Immature natural killer cell (primary cell): Measurements from ENCODE around the gene PRDX2. TPM values are rescaled to one million over a fixed set of nuclear protein-coding genes. Genes with fewer than 3 reads are reported as not detected.

Experiments used
- DNase-seq, 3 donors: peaks; one replicate each; pipeline ENCODE4 v3.0.0; 2022; ENCODE audit warnings: mixed read lengths in 1 of 3
- H3K27ac Mint-ChIP-seq, 6 donors: one replicate each; pipeline ENCODE4 v1.8.0; 2020; ENCODE audit warnings: mixed read lengths in 6 of 6, mild to moderate bottlenecking in 5 of 6, inconsistent platforms in 4 of 6, moderate library complexity in 3 of 6
- H3K27me3 Mint-ChIP-seq, 3 donors: one replicate each; pipeline ENCODE4 v1.8.0; 2020 to 2021; ENCODE audit warnings: low read depth in 3 of 3, mild to moderate bottlenecking in 3 of 3, mixed read lengths in 3 of 3, moderate library complexity in 3 of 3, inconsistent platforms in 1 of 3
- H3K36me3 Mint-ChIP-seq, 3 donors: one replicate each; pipeline ENCODE4 v1.8.0; 2020; ENCODE audit warnings: mixed read lengths in 3 of 3, inconsistent platforms in 2 of 3, mild to moderate bottlenecking in 2 of 3
- H3K4me1 Mint-ChIP-seq, 2 donors: one replicate each; pipeline ENCODE4 v1.8.0; 2020; ENCODE audit warnings: inconsistent platforms in 2 of 2, mild to moderate bottlenecking in 2 of 2, mixed read lengths in 2 of 2, moderate library complexity in 1 of 2
- H3K4me3 Mint-ChIP-seq, 5 donors: one replicate each; pipeline ENCODE4 v1.8.0; 2020; ENCODE audit warnings: mild to moderate bottlenecking in 5 of 5, mixed read lengths in 5 of 5, inconsistent platforms in 3 of 5, moderate library complexity in 3 of 5
- H3K9me3 Mint-ChIP-seq, 6 donors: one replicate each; pipeline ENCODE4 v1.8.0; 2020; ENCODE audit warnings: mild to moderate bottlenecking in 6 of 6, mixed read lengths in 6 of 6, inconsistent platforms in 4 of 6, moderate library complexity in 3 of 6
- polyA plus RNA-seq, 3 donors: library from polyadenylated mRNA; unstranded; fragments of 300-500 nt; fragmentation: Illumina TruSeq; gene quantifications; one replicate each; pipeline ENCODE4 v1.2.3, GENCODE V29; 2021

Gene PRDX2
- polyA plus RNA-seq, 3 donors from 2014 or later, result 157 to 165 (median 159) TPM

DNA sequence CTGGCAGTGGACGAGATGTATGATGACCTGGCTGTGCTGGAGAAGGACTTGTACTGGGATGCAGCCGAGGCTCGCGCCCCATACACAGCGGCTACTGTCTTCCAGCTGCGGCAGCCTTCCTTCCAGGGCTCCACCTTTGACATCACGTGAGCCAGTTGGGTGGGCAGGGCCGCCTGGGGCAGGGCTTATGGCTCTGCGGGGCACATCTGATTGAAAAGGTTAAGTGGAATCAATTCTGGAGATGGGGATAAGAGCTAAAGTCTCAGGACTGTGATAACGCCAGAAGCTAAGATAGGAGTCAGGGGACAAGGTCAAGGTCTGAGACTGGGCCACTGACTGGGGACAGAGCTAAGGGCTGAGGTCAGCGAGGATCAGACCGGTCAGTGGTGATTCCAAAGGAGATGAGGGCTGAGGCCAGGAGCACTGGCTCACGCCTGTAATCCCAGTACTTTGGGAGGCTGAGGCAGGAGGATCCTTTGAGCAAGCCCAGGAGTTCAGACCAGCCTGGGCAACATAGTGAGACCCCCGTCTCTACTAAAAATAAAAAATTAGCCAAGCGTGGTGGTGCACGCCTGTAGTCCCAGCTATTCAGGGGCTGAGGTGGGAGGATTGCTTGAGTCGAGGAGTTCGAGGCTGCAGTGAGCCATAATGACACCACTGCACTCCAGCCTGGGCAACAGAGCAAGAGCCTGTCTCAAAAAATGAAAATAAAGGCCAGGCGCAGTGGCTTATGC is 45.3 kb downstream of the PRDX2 start:
- Mint-ChIP-seq H3K27ac (no peak overlapping the region), H3K4me3 (no peak overlapping the region), H3K27me3 (peaks cover 5 to 6% (median 5%) of the 10 kb centered on the region in 3 donors), H3K4me1 (peaks cover 5 to 7% of the 10 kb centered on the region in 2 donors), H3K36me3 (no peaks in the 10 kb centered on the region), H3K9me3 (no peaks in the 10 kb centered on the region)
- DNase-seq, result no peak

DNA sequence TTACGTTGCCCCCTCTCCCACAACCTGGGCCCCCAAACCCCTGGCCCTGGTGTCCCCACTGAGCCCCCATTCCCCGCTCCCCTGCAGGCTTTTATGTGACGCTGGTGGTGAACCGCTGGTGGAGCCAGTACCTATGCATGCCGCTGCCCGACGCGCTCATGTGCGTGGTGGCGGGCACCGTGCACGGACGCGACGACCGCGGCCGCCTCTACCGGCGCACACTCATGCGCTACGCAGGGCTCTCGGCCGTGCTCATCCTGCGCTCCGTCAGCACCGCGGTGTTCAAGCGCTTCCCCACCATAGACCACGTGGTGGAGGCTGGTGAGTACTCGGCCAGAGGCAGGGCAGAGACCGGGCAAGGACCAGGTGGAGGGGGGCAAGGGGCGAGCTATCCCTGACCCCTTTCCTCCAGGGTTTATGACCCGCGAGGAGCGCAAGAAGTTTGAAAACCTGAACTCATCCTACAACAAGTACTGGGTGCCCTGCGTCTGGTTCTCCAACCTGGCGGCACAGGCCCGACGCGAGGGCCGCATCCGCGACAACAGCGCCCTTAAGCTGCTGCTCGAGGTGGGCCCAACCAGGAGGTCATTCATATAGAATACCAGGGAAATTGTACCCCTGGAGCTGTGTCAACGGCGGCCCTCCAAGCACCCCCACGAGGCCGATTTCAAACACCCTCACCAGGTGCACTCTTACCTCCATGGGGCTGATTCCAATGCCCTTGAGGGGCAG is 47.0 kb downstream of the PRDX2 start:
- DNase-seq, result no peak
- Mint-ChIP-seq H3K36me3 (no peaks in the 10 kb centered on the region), H3K4me1 (peaks cover 4 to 6% of the 10 kb centered on the region in 2 donors), H3K27ac (no peak overlapping the region), H3K9me3 (peaks cover 0 to 1% (median 0%) of the 10 kb centered on the region in 6 donors), H3K27me3 (peaks cover 5 to 8% (median 7%) of the 10 kb centered on the region in 3 donors), H3K4me3 (no peak overlapping the region)

DNA sequence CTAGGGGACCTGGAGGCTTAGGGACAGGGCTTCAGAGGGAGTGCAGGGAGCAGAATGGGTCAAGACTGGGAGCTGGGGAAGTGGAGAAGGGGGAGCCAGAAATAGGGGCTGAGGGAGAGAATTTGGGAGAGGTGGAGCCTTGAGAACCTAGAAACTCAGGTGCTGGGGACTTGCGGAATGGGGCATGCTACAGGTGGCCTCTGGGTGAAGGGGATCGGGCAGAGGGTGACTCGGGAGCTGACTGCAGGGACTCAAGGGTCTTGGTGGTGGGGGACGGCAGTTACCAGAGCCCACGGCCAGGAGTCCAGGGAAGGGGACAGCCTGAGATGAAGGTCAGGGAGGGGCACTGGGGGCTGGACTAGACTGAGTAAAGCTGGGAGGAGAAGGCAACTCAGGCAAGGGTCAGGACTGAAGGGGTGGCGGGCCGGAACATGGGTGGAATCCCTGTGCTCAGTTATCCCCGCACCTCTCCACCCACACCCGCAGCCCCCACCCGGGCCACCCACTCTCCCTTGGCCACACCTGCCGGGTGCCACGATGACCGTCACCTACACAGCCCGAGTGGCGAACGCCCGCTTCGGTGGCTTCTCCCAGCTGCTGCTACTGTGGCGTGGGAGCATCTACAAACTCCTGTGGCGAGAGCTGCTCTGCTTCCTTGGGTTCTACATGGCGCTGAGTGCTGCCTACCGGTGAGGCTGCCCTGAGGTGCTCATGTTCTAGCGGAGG is 49.4 kb downstream of the PRDX2 start:
- H3K27ac Mint-ChIP-seq, result no peak overlapping the region

DNA sequence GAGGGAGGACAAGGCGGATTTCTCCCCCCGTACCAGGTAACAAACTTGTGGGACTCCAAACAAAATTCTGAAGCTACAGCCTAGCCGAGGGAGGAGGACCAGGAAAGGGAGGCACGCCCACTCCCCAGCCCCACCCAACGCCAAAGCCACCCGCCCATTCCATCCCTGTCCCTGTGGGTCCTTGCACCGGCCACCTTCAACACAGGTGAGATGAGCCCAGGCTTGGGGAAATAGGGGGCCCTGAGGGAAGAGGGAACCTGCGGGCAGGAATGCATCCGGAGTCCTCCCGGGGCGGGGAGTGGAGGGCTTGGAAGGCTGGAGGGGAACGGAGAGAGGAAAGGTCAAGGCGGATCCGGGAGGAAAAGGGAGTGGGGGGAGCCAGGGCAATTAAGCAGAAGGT is 50.0 kb downstream of the PRDX2 start, which contains the start of gene BEST2:
Gene BEST2, plus strand, starts transcription at position 157 of the 400 bp plus-strand sequence. CDS start 802 bp downstream, outside the sequence.
- Mint-ChIP-seq H3K9me3 (peaks cover 0 to 1% (median 0%) of the 10 kb centered on the region in 6 donors), H3K36me3 (peaks cover 7 to 16% (median 11%) of the 10 kb centered on the region in 3 donors), H3K4me3 (no peak within 1 kb of the TSS), H3K27me3 (peaks cover 0 to 9% (median 5%) of the 10 kb centered on the region in 3 donors), H3K27ac (no peak within 1 kb of the TSS), H3K4me1 (peaks cover 0 to 6% of the 10 kb centered on the region in 2 donors)
- no peak for DNase-seq

More for the DNA sequence above, 49.4 kb downstream of the PRDX2 start:
- no peak overlapping the region for H3K4me3 Mint-ChIP-seq
- peaks cover 0 to 6% of the 10 kb centered on the region in 2 donors for H3K4me1 Mint-ChIP-seq
- H3K27me3 Mint-ChIP-seq, result peaks cover 0 to 9% (median 5%) of the 10 kb centered on the region in 3 donors
- DNase-seq, result no peak
- peaks cover 0 to 1% (median 0%) of the 10 kb centered on the region in 6 donors for H3K9me3 Mint-ChIP-seq
- H3K36me3 Mint-ChIP-seq, result peaks cover 7 to 11% (median 11%) of the 10 kb centered on the region in 3 donors

DNA sequence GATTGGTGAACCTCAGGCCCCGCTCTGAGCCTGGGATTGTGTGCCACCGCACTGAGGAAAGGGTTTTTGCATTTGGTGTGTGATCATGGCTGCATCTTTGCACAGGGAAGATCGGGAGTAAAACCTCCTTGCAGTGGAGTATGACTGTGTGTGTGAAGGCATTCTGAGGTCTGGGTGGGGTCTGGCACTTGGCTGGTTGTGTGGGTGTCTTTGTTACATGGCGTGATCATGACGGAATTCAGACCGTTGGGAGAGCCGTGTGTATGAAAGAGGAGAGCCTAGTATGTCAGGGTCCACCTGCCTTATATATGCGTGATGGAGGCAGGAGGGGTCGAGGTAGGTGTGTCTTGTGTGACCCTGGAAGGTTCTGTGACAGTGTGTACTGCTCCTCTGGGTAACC is 50.7 kb downstream of the PRDX2 start:
- Mint-ChIP-seq H3K4me1 (peaks cover 0 to 6% of the 10 kb centered on the region in 2 donors), H3K4me3 (no peak overlapping the region), H3K27me3 (peaks cover 0 to 10% (median 3%) of the 10 kb centered on the region in 3 donors), H3K27ac (no peak overlapping the region), H3K36me3 (peaks cover 7 to 16% (median 12%) of the 10 kb centered on the region in 3 donors), H3K9me3 (peaks cover 0 to 1% (median 0%) of the 10 kb centered on the region in 6 donors)
- DNase-seq, result no peak

DNA sequence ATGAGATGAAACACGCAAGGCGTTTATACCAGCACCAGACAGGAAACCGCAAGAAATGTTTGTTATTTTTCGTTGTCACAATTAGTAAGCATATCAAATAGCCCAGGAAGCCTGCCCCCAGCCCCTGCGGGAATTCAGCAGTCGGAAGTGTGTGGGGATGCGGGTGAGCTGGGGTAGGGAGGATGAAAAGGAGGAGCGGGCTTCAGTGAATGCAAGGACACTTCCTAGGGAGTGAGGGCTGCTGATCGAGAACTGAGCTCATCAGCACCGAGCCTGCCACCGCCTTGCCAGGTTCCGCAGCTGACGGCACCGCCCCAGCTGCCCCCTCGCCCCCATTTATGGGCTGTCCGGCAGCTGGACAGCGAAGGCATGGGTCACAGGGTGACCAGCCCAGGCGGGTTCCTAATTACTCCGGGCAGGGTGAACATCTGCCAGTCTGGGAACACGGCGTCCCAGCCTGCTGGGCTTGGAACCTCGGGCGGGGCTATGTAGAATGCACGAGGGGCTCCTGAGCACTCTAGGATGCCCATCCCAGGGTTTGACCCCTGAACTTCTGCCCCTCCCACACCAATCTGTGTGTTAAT is 51.6 kb downstream of the PRDX2 start:
- DNase-seq, result no peak
- H3K4me3 Mint-ChIP-seq, result peak overlapping the region in 1 of 5 donors; percentile 19
- peaks cover 7 to 16% (median 14%) of the 10 kb centered on the region in 3 donors for H3K36me3 Mint-ChIP-seq
- no peak overlapping the region for H3K27ac Mint-ChIP-seq
- peaks cover 0 to 1% (median 0%) of the 10 kb centered on the region in 6 donors for H3K9me3 Mint-ChIP-seq
- peaks cover 0 to 10% (median 3%) of the 10 kb centered on the region in 3 donors for H3K27me3 Mint-ChIP-seq
- H3K4me1 Mint-ChIP-seq, result peaks cover 0 to 6% of the 10 kb centered on the region in 2 donors

DNA sequence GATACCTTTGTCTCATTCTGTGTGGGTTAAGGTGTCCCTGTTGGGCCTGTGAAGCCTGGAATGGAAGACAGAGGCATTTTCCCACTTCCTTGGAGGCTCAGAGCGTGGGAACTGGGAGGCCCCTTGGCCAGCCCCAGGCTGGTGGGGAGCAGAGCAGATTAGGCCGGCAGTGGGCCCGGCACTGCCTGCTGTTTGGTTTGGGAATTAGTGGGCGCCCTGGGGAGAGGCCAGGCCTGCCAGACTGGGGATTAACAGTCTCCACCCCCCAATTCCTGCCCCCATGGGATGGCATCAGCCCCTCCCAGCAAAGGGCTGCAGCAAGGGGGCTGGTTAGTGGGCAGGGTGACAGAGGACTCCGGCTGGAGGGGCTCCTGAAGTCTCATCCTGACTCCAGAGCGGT is 53.1 kb downstream of the PRDX2 start:
- DNase-seq, result no peak
- Mint-ChIP-seq H3K27me3 (peaks cover 0 to 6% (median 1%) of the 10 kb centered on the region in 3 donors), H3K4me1 (peaks cover 0 to 6% of the 10 kb centered on the region in 2 donors), H3K9me3 (peaks cover 0 to 1% (median 0%) of the 10 kb centered on the region in 6 donors), H3K4me3 (no peak overlapping the region), H3K27ac (no peak overlapping the region), H3K36me3 (peaks cover 7 to 21% (median 14%) of the 10 kb centered on the region in 3 donors)

Other genes with a start within 250 kb of the PRDX2 start
- gene ZNF490, start 191.0 kb downstream of the PRDX2 start, polyA plus RNA-seq, result 1 to 10 TPM; 3.1 to 8.2 (median 3.5) TPM
- 10 to 100 TPM; 10.9 to 21.3 (median 12.9) TPM for gene ZNF791, start 190.9 kb downstream of the PRDX2 start, polyA plus RNA-seq
- 10 to 100 TPM; 25.3 to 44.4 (median 27.2) TPM for gene MAN2B1, start 135.1 kb downstream of the PRDX2 start, polyA plus RNA-seq
- gene WDR83, start 135.0 kb downstream of the PRDX2 start, polyA plus RNA-seq, result 10 to 100 TPM; 19.9 to 30.1 (median 23.2) TPM
- 10 to 100 TPM; 70.8 to 76.0 (median 74.4) TPM for gene DHPS, start 119.9 kb downstream of the PRDX2 start, polyA plus RNA-seq
- gene GNG14, start 113.8 kb downstream of the PRDX2 start, polyA plus RNA-seq, result not detected
- 1 to 10 TPM; 6.4 to 8.2 (median 8.0) TPM for gene FBXW9, start 105.2 kb downstream of the PRDX2 start, polyA plus RNA-seq
- 1 to 10 TPM in 1 of 3 donors, under 1 TPM in 2; 0.46 to 4.0 (median 0.98) TPM for gene TNPO2, start 77.9 kb downstream of the PRDX2 start, polyA plus RNA-seq
- gene TRIR, start 67.1 kb downstream of the PRDX2 start, polyA plus RNA-seq, result 100 to 1,000 TPM; 183 to 301 (median 283) TPM
- 100 to 1,000 TPM in 2 of 3 donors, 10 to 100 TPM in 1; 93.5 to 182 (median 124) TPM for gene GET3, start 64.3 kb downstream of the PRDX2 start, polyA plus RNA-seq
- not detected for gene BEST2, start 50.0 kb downstream of the PRDX2 start, polyA plus RNA-seq
- 1 to 10 TPM in 2 of 3 donors, not detected in 1; 2.1 to 2.5 TPM for gene HOOK2, start 26.2 kb downstream of the PRDX2 start, polyA plus RNA-seq
- 100 to 1,000 TPM; 620 to 796 (median 697) TPM for gene JUNB, start 10.3 kb downstream of the PRDX2 start, polyA plus RNA-seq
- 10 to 100 TPM in 1 of 3 donors, 1 to 10 TPM in 2; 3.0 to 11.0 (median 4.5) TPM for gene THSD8, start 269 bp upstream of the PRDX2 start, polyA plus RNA-seq
- gene RNASEH2A, start 4.8 kb upstream of the PRDX2 start, polyA plus RNA-seq, result 10 to 100 TPM; 27.7 to 45.4 (median 37.5) TPM
- not detected for gene RTBDN, start 32.8 kb upstream of the PRDX2 start, polyA plus RNA-seq
- gene MAST1, start 36.7 kb upstream of the PRDX2 start, polyA plus RNA-seq, result under 1 TPM in 2 of 3 donors, not detected in 1; 0.28 TPM
- 100 to 1,000 TPM in 1 of 3 donors, 10 to 100 TPM in 2; 72.6 to 108 (median 83.5) TPM for gene DNASE2, start 79.6 kb upstream of the PRDX2 start, polyA plus RNA-seq
- gene KLF1, start 85.4 kb upstream of the PRDX2 start, polyA plus RNA-seq, result 1 to 10 TPM in 1 of 3 donors, under 1 TPM in 2; 0.15 to 1.8 (median 0.20) TPM
- gene GCDH, start 89.4 kb upstream of the PRDX2 start, polyA plus RNA-seq, result 10 to 100 TPM; 17.0 to 21.6 (median 18.4) TPM
- gene SYCE2, start 117.5 kb upstream of the PRDX2 start, polyA plus RNA-seq, result under 1 TPM in 1 of 3 donors, not detected in 2; 0.20 TPM
- gene FARSA, start 131.9 kb upstream of the PRDX2 start, polyA plus RNA-seq, result 10 to 100 TPM; 57.2 to 82.0 (median 71.1) TPM
- 100 to 1,000 TPM; 125 to 301 (median 238) TPM for gene CALR, start 136.8 kb upstream of the PRDX2 start, polyA plus RNA-seq
- 100 to 1,000 TPM in 1 of 3 donors, 10 to 100 TPM in 2; 68.9 to 121 (median 69.4) TPM for gene RAD23A, start 144.1 kb upstream of the PRDX2 start, polyA plus RNA-seq
- 10 to 100 TPM; 37.4 to 69.1 (median 56.8) TPM for gene GADD45GIP1, start 155.4 kb upstream of the PRDX2 start, polyA plus RNA-seq
- not detected for gene DAND5, start 167.8 kb upstream of the PRDX2 start, polyA plus RNA-seq
- under 1 TPM in 1 of 3 donors, not detected in 2; 0.49 TPM for gene NFIX, start 193.7 kb upstream of the PRDX2 start, polyA plus RNA-seq